Measurements from ENCODE around the gene BMI1. TPM values are rescaled to one million over a fixed set of nuclear protein-coding genes. Genes with fewer than 3 reads are reported as not detected.

Gene BMI1
- total RNA-seq, 1 experiment from 2014 or later = 6.8 TPM

- Histone ChIP-seq H3K79me2 (ENCODE audit: insufficient read depth, low read length) (no peaks in the 10 kb centered on the region), H3K4ac (ENCODE audit: low read depth, low read length) (no peak overlapping the region), H3K4me1 (ENCODE audit: insufficient read depth, low read length) (peaks cover 4% of the 10 kb centered on the region; the same call in 1 of the 2 replicates), H2AK5ac (ENCODE audit: insufficient read length, low read length) (no peak overlapping the region), H3K18ac (ENCODE audit: insufficient read length, low read depth, low read length) (no peak overlapping the region), H3K9ac (ENCODE audit: extremely low read depth, insufficient read length, low read length) (no peak overlapping the region), H3K23ac (ENCODE audit: insufficient read length, low read depth, low read length) (no peak overlapping the region), H3K27me3 (ENCODE audit: insufficient read depth, low read length) (peaks cover 18% of the 10 kb centered on the region), H2AFZ (ENCODE audit: low read length) (no peak overlapping the region), H3K23me2 (ENCODE audit: insufficient read length, low read depth, low read length, poor library complexity, severe bottlenecking) (peaks cover 9% of the 10 kb centered on the region), H3T11ph (ENCODE audit: low read length) (no peak overlapping the region), H2BK15ac (ENCODE audit: low read depth, low read length) (no peak overlapping the region), H4K8ac (replicated peaks; ENCODE audit: insufficient read length, low read depth, low read length) (no peak overlapping the region), H2BK20ac (ENCODE audit: low read depth, low read length, poor library complexity, severe bottlenecking) (no peak overlapping the region), H3K27ac (ENCODE audit: insufficient read length, low read depth, low read length) (no peak overlapping the region), H2BK120ac (ENCODE audit: low read depth, low read length, poor library complexity, severe bottlenecking) (no peak overlapping the region), H4K20me1 (ENCODE audit: control insufficient read depth, insufficient read depth, insufficient read length) (no peaks in the 10 kb centered on the region), H3K56ac (ENCODE audit: insufficient read length, low read depth, low read length) (no peak overlapping the region), H3K4me2 (ENCODE audit: insufficient read depth, insufficient read length, low read length) (no peak overlapping the region), H4K91ac (ENCODE audit: insufficient read length, low read depth, low read length) (no peak overlapping the region), H4K5ac (ENCODE audit: insufficient read length, low read depth, low read length) (no peak overlapping the region), H3K14ac (ENCODE audit: insufficient read depth, low read length) (no peak overlapping the region), H2BK5ac (ENCODE audit: insufficient read length, low read length) (no peak overlapping the region), H3K9me3 (ENCODE audit: control insufficient read depth, low read depth, low read length) (no peaks in the 10 kb centered on the region), H2BK12ac (ENCODE audit: insufficient read length, low read depth, low read length) (no peak overlapping the region), H3K79me1 (ENCODE audit: insufficient read depth, low read depth, low read length, poor library complexity, severe bottlenecking) (no peaks in the 10 kb centered on the region)
- Mint-ChIP-seq H3K27ac (no peak overlapping the region), H3K27me3 (ENCODE audit: low read depth) (peaks cover 72% of the 10 kb centered on the region), H3K4me3 (no peak overlapping the region), H3K36me3 (ENCODE audit: insufficient read depth in 1 of 3, low read depth in 3 of 3) (no peaks in the 10 kb centered on the region; a peak in 1 of 7 replicates), H3K4me1 (peaks cover 0 to 11% of the 10 kb centered on the region in 2 experiments; a peak in 2 of 4 replicates), H3K9me3 (peaks cover 0 to 3% of the 10 kb centered on the region in 2 experiments; a peak in 3 of 5 replicates)
- no CpG with 5 or more reads among the region's 1 CpG for WGBS (ENCODE audit: extremely low coverage, insufficient read length, low lambda C conversion rate)
- DNase-seq = no peak
- TF ChIP-seq, protein P1, sequence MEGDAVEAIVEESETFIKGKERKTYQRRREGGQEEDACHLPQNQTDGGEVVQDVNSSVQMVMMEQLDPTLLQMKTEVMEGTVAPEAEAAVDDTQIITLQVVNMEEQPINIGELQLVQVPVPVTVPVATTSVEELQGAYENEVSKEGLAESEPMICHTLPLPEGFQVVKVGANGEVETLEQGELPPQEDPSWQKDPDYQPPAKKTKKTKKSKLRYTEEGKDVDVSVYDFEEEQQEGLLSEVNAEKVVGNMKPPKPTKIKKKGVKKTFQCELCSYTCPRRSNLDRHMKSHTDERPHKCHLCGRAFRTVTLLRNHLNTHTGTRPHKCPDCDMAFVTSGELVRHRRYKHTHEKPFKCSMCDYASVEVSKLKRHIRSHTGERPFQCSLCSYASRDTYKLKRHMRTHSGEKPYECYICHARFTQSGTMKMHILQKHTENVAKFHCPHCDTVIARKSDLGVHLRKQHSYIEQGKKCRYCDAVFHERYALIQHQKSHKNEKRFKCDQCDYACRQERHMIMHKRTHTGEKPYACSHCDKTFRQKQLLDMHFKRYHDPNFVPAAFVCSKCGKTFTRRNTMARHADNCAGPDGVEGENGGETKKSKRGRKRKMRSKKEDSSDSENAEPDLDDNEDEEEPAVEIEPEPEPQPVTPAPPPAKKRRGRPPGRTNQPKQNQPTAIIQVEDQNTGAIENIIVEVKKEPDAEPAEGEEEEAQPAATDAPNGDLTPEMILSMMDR (conservative IDR thresholded peaks at IDR 0.05) = no peak
These were observed 28.9 kb downstream of the BMI1 start for GRCh38 chr10:22349755-22350154.
